ENCODE results near the gene CEP112. TPM values are rescaled to one million over a fixed set of nuclear protein-coding genes. Genes with fewer than 3 reads are reported as not detected.

CEP112 gene
- total and polyA plus RNA-seq, 2 experiments from 2014 or later: 4.0 to 4.3 TPM

- Histone ChIP-seq H3F3A (replicated peaks; ENCODE audit: low read depth) (no peaks in the 10 kb centered on the region), H3K4me1 (ENCODE audit: insufficient read depth) (no peaks in the 10 kb centered on the region), H3K27ac (ENCODE audit: low read depth) (no peak overlapping the region), H4K20me1 (replicated peaks; ENCODE audit: insufficient read depth) (no peaks in the 10 kb centered on the region; the same call in 1 of the 2 replicates), H3K9me2 (ENCODE audit: insufficient read depth) (no peaks in the 10 kb centered on the region), H3K79me2 (replicated peaks; ENCODE audit: insufficient read depth) (no peaks in the 10 kb centered on the region), H3K4me2 (no peak overlapping the region), H3K36me3 (ENCODE audit: insufficient read depth) (no peaks in the 10 kb centered on the region), H2AFZ (no peak overlapping the region), H3K27me3 (ENCODE audit: insufficient read depth) (no peaks in the 10 kb centered on the region), H3K4me3 (no peak overlapping the region)
- Mint-ChIP-seq H3K27me3 (ENCODE audit: insufficient read depth, low read depth, poor library complexity) (no peaks in the 10 kb centered on the region), H3K9me3 (no peaks in the 10 kb centered on the region), H3K4me1 (no peaks in the 10 kb centered on the region), H3K36me3 (ENCODE audit: low read depth) (no peaks in the 10 kb centered on the region), H3K4me3 (no peak overlapping the region), H3K27ac (no peak overlapping the region)
- no peak for ATAC-seq
- DNase-seq (ENCODE audit: low spot score): no peak
- TF ChIP-seq POLR2AphosphoS5 (IDR thresholded peaks at IDR 0.05; ENCODE audit: low read depth): no peak
- TF ChIP-seq JUNB (IDR thresholded peaks at IDR 0.05; ENCODE audit: unreplicated experiment): no peak
- TF ChIP-seq CTCF (conservative IDR thresholded peaks at IDR 0.05; ENCODE audit: low read depth in 2 of 2): no peak
- no peak for TF ChIP-seq ZNF331 (CRISPR knock-in tag; IDR thresholded peaks at IDR 0.05; ENCODE audit: low read depth)
- no peak for TF ChIP-seq EZH2phosphoT487 (IDR thresholded peaks at IDR 0.05; ENCODE audit: unreplicated experiment)
- no peak for TF ChIP-seq EZH2 (IDR thresholded peaks at IDR 0.05; ENCODE audit: low read depth, unreplicated experiment)
- no peak for TF ChIP-seq ETS1 (IDR thresholded peaks at IDR 0.05)
- TF ChIP-seq NANOG (IDR thresholded peaks at IDR 0.05; ENCODE audit: borderline replicate concordance): no peak
These were observed 147.8 kb downstream of the CEP112 start for GRCh38 chr17:66044083-66044482.

- H3K36me3 ChIP-seq (ENCODE audit: insufficient read depth): no peaks in the 10 kb centered on the region
- no peaks in the 10 kb centered on the region for H3K4me1 ChIP-seq (ENCODE audit: insufficient read depth)
- no peak for TF ChIP-seq CTCF (conservative IDR thresholded peaks at IDR 0.05; ENCODE audit: low read depth in 2 of 2)
- TF ChIP-seq, protein P1, sequence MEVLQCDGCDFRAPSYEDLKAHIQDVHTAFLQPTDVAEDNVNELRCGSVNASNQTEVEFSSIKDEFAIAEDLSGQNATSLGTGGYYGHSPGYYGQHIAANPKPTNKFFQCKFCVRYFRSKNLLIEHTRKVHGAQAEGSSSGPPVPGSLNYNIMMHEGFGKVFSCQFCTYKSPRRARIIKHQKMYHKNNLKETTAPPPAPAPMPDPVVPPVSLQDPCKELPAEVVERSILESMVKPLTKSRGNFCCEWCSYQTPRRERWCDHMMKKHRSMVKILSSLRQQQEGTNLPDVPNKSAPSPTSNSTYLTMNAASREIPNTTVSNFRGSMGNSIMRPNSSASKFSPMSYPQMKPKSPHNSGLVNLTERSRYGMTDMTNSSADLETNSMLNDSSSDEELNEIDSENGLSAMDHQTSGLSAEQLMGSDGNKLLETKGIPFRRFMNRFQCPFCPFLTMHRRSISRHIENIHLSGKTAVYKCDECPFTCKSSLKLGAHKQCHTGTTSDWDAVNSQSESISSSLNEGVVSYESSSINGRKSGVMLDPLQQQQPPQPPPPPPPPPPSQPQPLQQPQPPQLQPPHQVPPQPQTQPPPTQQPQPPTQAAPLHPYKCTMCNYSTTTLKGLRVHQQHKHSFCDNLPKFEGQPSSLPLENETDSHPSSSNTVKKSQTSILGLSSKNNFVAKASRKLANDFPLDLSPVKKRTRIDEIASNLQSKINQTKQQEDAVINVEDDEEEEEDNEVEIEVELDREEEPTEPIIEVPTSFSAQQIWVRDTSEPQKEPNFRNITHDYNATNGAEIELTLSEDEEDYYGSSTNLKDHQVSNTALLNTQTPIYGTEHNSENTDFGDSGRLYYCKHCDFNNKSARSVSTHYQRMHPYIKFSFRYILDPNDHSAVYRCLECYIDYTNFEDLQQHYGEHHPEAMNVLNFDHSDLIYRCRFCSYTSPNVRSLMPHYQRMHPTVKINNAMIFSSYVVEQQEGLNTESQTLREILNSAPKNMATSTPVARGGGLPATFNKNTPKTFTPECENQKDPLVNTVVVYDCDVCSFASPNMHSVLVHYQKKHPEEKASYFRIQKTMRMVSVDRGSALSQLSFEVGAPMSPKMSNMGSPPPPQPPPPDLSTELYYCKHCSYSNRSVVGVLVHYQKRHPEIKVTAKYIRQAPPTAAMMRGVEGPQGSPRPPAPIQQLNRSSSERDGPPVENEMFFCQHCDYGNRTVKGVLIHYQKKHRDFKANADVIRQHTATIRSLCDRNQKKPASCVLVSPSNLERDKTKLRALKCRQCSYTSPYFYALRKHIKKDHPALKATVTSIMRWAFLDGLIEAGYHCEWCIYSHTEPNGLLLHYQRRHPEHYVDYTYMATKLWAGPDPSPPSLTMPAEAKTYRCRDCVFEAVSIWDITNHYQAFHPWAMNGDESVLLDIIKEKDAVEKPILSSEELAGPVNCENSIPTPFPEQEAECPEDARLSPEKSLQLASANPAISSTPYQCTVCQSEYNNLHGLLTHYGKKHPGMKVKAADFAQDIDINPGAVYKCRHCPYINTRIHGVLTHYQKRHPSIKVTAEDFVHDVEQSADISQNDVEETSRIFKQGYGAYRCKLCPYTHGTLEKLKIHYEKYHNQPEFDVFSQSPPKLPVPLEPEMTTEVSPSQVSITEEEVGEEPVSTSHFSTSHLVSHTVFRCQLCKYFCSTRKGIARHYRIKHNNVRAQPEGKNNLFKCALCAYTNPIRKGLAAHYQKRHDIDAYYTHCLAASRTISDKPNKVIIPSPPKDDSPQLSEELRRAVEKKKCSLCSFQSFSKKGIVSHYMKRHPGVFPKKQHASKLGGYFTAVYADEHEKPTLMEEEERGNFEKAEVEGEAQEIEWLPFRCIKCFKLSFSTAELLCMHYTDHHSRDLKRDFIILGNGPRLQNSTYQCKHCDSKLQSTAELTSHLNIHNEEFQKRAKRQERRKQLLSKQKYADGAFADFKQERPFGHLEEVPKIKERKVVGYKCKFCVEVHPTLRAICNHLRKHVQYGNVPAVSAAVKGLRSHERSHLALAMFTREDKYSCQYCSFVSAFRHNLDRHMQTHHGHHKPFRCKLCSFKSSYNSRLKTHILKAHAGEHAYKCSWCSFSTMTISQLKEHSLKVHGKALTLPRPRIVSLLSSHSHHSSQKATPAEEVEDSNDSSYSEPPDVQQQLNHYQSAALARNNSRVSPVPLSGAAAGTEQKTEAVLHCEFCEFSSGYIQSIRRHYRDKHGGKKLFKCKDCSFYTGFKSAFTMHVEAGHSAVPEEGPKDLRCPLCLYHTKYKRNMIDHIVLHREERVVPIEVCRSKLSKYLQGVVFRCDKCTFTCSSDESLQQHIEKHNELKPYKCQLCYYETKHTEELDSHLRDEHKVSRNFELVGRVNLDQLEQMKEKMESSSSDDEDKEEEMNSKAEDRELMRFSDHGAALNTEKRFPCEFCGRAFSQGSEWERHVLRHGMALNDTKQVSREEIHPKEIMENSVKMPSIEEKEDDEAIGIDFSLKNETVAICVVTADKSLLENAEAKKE (CRISPR knock-in tag; IDR thresholded peaks at IDR 0.05): no peak
- TF ChIP-seq ZNF114 (CRISPR knock-in tag; IDR thresholded peaks at IDR 0.05): no peak
- H3K36me3 Mint-ChIP-seq (ENCODE audit: low read depth): no peaks in the 10 kb centered on the region
- H3K4me2 ChIP-seq: no peak overlapping the region
- no peak for ATAC-seq
- H3K4me1 Mint-ChIP-seq: no peaks in the 10 kb centered on the region
- H3K4me3 ChIP-seq: no peak overlapping the region
- no peaks in the 10 kb centered on the region for H3K9me2 ChIP-seq (ENCODE audit: insufficient read depth)
- H3K27me3 ChIP-seq (ENCODE audit: insufficient read depth): no peaks in the 10 kb centered on the region
- H2AFZ ChIP-seq: no peak overlapping the region
- H3K27ac Mint-ChIP-seq: no peak overlapping the region
- H3K4me3 Mint-ChIP-seq: no peak overlapping the region
- no peak overlapping the region for H3K27ac ChIP-seq (ENCODE audit: low read depth)
- H3F3A ChIP-seq (replicated peaks; ENCODE audit: low read depth): no peaks in the 10 kb centered on the region
- no peak for DNase-seq (ENCODE audit: low spot score)
- no peaks in the 10 kb centered on the region for H3K27me3 Mint-ChIP-seq (ENCODE audit: insufficient read depth, low read depth, poor library complexity)
- no peaks in the 10 kb centered on the region; the same call in 1 of the 2 replicates for H4K20me1 ChIP-seq (replicated peaks; ENCODE audit: insufficient read depth)
- no peaks in the 10 kb centered on the region for H3K79me2 ChIP-seq (replicated peaks; ENCODE audit: insufficient read depth)
- H3K9me3 Mint-ChIP-seq: no peaks in the 10 kb centered on the region
These were observed 148.5 kb downstream of the CEP112 start for GRCh38 chr17:66043419-66043818.
